ENCODE measurements around the gene ACOT8. TPM values are rescaled to one million over a fixed set of nuclear protein-coding genes. Genes with fewer than 3 reads are reported as not detected.
A peak's percentile ranks its signal among the peaks of the same experiment; 100 is the strongest.

Gene ACOT8
- total RNA-seq, 4 donors from 2014 or later: 57.6 to 84.9 (median 61.4) TPM

DNA sequence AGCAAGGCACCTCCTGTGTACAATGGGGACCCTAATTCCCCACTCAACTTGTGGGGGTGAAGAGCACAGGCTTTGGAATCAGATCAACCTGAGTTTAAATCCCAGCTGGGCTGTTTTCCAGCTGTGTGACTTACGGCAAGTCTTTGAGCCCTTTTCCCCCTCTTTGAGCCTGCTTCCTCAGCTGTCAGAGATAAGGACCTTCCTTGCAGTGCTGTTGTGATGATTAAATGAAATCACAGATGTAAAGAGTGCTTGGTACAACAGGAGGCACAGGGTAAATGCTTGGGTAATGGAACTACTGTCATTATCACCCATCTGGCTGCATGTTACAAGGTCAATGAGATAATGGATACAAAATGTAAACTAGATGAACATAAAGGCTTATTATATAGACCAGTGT lies 20.4 kb downstream of the ACOT8 start:
- no peak overlapping the region for H3K4me3 ChIP-seq (ENCODE audit: low read depth, poor library complexity, severe bottlenecking)
- WGBS, 2 donors: 41 to 45% methylated on average over 1 of the region's 1 CpG
- DNase-seq (ENCODE audit: low spot score in 2 of 2): no peak
- intact Hi-C loops (cut with DNase I; ENCODE audit: low total_unique reads): no loop called here
- TF ChIP-seq POLR2A (IDR thresholded peaks at IDR 0.05): no peak
- TF ChIP-seq, protein P1, sequence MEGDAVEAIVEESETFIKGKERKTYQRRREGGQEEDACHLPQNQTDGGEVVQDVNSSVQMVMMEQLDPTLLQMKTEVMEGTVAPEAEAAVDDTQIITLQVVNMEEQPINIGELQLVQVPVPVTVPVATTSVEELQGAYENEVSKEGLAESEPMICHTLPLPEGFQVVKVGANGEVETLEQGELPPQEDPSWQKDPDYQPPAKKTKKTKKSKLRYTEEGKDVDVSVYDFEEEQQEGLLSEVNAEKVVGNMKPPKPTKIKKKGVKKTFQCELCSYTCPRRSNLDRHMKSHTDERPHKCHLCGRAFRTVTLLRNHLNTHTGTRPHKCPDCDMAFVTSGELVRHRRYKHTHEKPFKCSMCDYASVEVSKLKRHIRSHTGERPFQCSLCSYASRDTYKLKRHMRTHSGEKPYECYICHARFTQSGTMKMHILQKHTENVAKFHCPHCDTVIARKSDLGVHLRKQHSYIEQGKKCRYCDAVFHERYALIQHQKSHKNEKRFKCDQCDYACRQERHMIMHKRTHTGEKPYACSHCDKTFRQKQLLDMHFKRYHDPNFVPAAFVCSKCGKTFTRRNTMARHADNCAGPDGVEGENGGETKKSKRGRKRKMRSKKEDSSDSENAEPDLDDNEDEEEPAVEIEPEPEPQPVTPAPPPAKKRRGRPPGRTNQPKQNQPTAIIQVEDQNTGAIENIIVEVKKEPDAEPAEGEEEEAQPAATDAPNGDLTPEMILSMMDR (IDR thresholded peaks at IDR 0.05): no peak

GRCh38 chr20:45835825-45836224 lies 21.4 kb downstream of the ACOT8 start:
- TF ChIP-seq POLR2A (IDR thresholded peaks at IDR 0.05): no peak
- TF ChIP-seq, protein P1 (IDR thresholded peaks at IDR 0.05): no peak
- 43 to 45% methylated on average over 5 of the region's 5 CpGs for WGBS, 2 donors
- H3K4me3 ChIP-seq (ENCODE audit: low read depth, poor library complexity, severe bottlenecking): no peak overlapping the region
- intact Hi-C loops (cut with DNase I; ENCODE audit: low total_unique reads): no loop called here
- peak; percentile 86 to 95 for DNase-seq (ENCODE audit: low spot score in 2 of 2)

DNA sequence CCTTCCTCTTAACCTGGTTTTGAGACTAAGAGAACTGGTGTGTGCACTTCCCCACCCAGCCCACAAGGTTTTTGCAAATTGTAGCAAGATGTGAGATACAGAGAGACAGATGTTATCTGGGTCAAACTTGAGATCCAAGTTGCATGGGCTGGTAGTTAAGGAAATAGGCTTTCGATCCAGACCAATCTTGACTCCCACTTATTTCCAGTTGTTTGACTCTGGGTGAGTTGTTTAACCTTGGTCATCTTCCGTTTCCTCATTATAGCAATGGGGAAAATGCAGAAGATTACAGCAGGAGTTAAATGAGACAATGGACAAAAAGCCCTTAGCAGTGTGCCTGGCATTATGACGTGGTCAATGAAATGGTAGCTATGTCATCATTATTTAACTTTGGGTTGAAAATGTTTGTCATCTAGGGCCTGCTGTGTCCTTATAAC lies 21.8 kb downstream of the ACOT8 start:
- intact Hi-C loops (cut with DNase I; ENCODE audit: low total_unique reads): no loop called here
- H3K4me3 ChIP-seq (ENCODE audit: low read depth, poor library complexity, severe bottlenecking): no peak overlapping the region
- DNase-seq (ENCODE audit: low spot score in 2 of 2): no peak
- no peak for TF ChIP-seq POLR2A (IDR thresholded peaks at IDR 0.05)
- TF ChIP-seq, protein P1 (IDR thresholded peaks at IDR 0.05): no peak
- WGBS, 2 donors: 33 to 37% methylated on average over 3 of the region's 3 CpGs

GRCh38 chr20:45834797-45835161 lies 22.4 kb downstream of the ACOT8 start:
- 49 to 68% methylated on average over 11 to 14 of the region's 14 CpGs for WGBS, 2 donors
- H3K4me3 ChIP-seq (ENCODE audit: low read depth, poor library complexity, severe bottlenecking): peak overlapping the region; percentile 87
- no peak for TF ChIP-seq POLR2A (IDR thresholded peaks at IDR 0.05)
- TF ChIP-seq, protein P1 (IDR thresholded peaks at IDR 0.05): no peak
- DNase-seq (ENCODE audit: low spot score in 2 of 2): no peak
- intact Hi-C loops (cut with DNase I; ENCODE audit: low total_unique reads): no loop called here

DNA sequence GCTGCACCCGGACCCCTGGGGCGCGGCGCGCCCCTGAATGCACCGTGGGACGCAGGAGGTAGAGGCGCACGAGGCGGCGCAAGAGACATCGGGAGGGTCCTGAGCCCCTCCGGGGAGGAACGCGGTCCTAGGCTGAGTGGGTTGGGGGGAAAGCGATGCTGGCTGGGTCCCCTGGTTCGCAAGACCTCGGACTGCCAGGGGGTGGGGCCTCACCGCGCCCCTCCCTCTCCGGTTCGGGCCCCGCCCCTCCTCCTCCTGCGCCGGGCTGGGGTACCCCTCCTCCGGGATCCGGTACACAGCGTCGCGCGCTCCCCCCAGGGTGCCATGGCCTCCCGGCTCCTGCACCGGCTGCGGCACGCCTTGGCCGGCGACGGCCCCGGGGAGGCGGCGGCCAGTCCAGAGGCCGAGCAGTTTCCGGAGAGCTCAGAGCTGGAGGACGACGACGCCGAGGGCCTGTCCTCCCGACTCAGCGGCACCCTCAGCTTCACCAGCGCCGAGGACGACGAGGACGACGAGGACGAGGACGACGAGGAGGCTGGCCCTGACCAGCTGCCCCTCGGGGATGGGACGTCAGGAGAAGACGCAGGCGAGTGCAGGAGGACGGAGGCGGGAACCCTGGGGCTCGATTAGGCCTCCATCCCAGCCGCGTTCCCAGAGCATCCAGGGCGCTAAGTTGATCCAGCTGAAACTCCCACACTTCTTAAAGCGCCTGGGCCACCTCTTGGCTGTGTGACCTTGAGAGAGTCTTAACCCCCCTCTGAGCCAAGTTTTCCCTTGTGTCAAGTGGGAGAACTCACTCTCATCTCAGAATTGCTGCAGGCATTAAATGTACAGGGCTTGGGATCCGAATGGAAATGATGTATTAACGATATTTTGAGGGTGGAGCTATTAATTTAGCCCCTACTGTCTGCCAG lies 23.1 kb downstream of the ACOT8 start:
- TF ChIP-seq POLR2A (IDR thresholded peaks at IDR 0.05): no peak
- TF ChIP-seq, protein P1 (IDR thresholded peaks at IDR 0.05): no peak
- DNase-seq (ENCODE audit: low spot score in 2 of 2): peak; percentile 73 to 96
- peak overlapping the region; percentile 87 for H3K4me3 ChIP-seq (ENCODE audit: low read depth, poor library complexity, severe bottlenecking)
- 2 to 3% methylated on average over 24 to 53 of the region's 71 CpGs for WGBS, 2 donors
- intact Hi-C loops (cut with DNase I; ENCODE audit: low total_unique reads): no loop called here

All from lower leg skin (tissue), 4 donors.